KMS-11 (cell line): Measurements from ENCODE around the gene OR6C65.

Experiments used
- H2AFZ ChIP-seq: fragments of 200-600 bp; sonication (generic); 2 replicates; pipeline ENCODE4 v1.6.1; 2016; ENCODE audit warnings: antibody characterized with exemption, mixed run types, low read depth
- H3K27ac ChIP-seq: fragments of 200-600 bp; sonication (generic); 2 replicates; pipeline ENCODE4 v1.6.1; 2016; ENCODE audit warnings: mild to moderate bottlenecking, mixed run types
- H3K27me3 ChIP-seq: fragments of 200-600 bp; sonication (generic); 2 replicates; pipeline ENCODE4 v1.6.1; 2017; ENCODE audit warnings: mild to moderate bottlenecking, low read depth, mixed run types, moderate library complexity; ENCODE audit not compliant: insufficient read depth
- H3K36me3 ChIP-seq: fragments of 200-600 bp; sonication (generic); 2 replicates; pipeline ENCODE4 v1.6.1; 2017; ENCODE audit warnings: mild to moderate bottlenecking, mixed run types; ENCODE audit not compliant: insufficient read depth
- H3K4me1 ChIP-seq: fragments of 200-600 bp; sonication (generic); 2 replicates; pipeline ENCODE4 v1.6.1; 2016; ENCODE audit warnings: mild to moderate bottlenecking, low read depth, mixed run types; ENCODE audit not compliant: poor library complexity, severe bottlenecking
- H3K4me2 ChIP-seq: fragments of 200-600 bp; sonication (generic); 2 replicates; pipeline ENCODE4 v1.7.0; 2016; ENCODE audit warnings: mild to moderate bottlenecking, mixed run types
- H3K4me3 ChIP-seq: fragments of 200-600 bp; sonication (generic); IDR thresholded peaks from 2 replicates; pipeline ENCODE4 v1.6.1; 2017; ENCODE audit warnings: low read depth, low read length, mixed read lengths; ENCODE audit not compliant: insufficient read depth
- H3K79me2 ChIP-seq: fragments of 200-600 bp; sonication (generic); 2 replicates; pipeline ENCODE4 v1.6.1; 2016; ENCODE audit warnings: low read depth, mixed run types; ENCODE audit not compliant: insufficient read depth
- H3K9ac ChIP-seq: fragments of 200-600 bp; sonication (generic); 2 replicates; pipeline ENCODE4 v1.6.1; 2016; ENCODE audit warnings: mild to moderate bottlenecking, mixed run types
- H4K20me1 ChIP-seq: fragments of 200-600 bp; sonication (generic); 2 replicates; pipeline ENCODE4 v1.6.1; 2016; ENCODE audit warnings: mild to moderate bottlenecking, mixed run types; ENCODE audit not compliant: insufficient read depth
- CTCF ChIP-seq: fragments of 200-600 bp; sonication (generic); conservative IDR thresholded peaks from 2 replicates; pipeline ENCODE4 v1.6.1; 2017; ENCODE audit warnings: low read depth, mild to moderate bottlenecking, antibody characterized with exemption, low read length, moderate library complexity, mixed read lengths

The OR6C65 gene

GRCh38 chr12:55446326-55446725 is 46.0 kb downstream of the OR6C65 start:
- no peaks in the 10 kb centered on the region for H3K27me3 ChIP-seq
- H3K4me2 ChIP-seq = no peak overlapping the region
- H3K4me1 ChIP-seq = no peaks in the 10 kb centered on the region
- TF ChIP-seq CTCF = no peak
- no peak overlapping the region for H3K27ac ChIP-seq
- H2AFZ ChIP-seq = no peak overlapping the region
- no peaks in the 10 kb centered on the region for H4K20me1 ChIP-seq
- H3K4me3 ChIP-seq = no peak overlapping the region
- no peaks in the 10 kb centered on the region for H3K36me3 ChIP-seq
- H3K79me2 ChIP-seq = no peaks in the 10 kb centered on the region
- no peak overlapping the region for H3K9ac ChIP-seq

- no peaks in the 10 kb centered on the region for H4K20me1 ChIP-seq
- H3K4me3 ChIP-seq = no peak overlapping the region
- no peak overlapping the region for H2AFZ ChIP-seq
- H3K36me3 ChIP-seq = no peaks in the 10 kb centered on the region
- no peak overlapping the region for H3K9ac ChIP-seq
- H3K79me2 ChIP-seq = no peaks in the 10 kb centered on the region
- TF ChIP-seq CTCF = no peak
- no peaks in the 10 kb centered on the region for H3K4me1 ChIP-seq
- H3K27ac ChIP-seq = no peak overlapping the region
- no peak overlapping the region for H3K4me2 ChIP-seq
- no peaks in the 10 kb centered on the region for H3K27me3 ChIP-seq
These were observed 48.5 kb downstream of the OR6C65 start for GRCh38 chr12:55448825-55449224.
